Panc1 (cell line): ENCODE results near the gene CCDC18. TPM values are rescaled to one million over a fixed set of nuclear protein-coding genes. Genes with fewer than 3 reads are reported as not detected.
"Not testable (repeated sequence)": the region's sequence is repeated elsewhere in the genome, so short reads cannot be mapped to it uniquely, and the experiment has no call there.

ENCODE experiments used
- ATAC-seq: fragments of 200-7000 bp; cut with Tn5 transposase; 2 replicates; pipeline ENCODE4 v1.9.1; 2020; ENCODE audit warnings: mild to moderate bottlenecking, moderate library complexity
- BruUV-seq: library from RNA; stranded (reverse); fragments of 400-500 nt; replicated peaks from 2 replicates; lab custom pipeline; 2021; lab: Mats Ljungman, UMichigan
- CTCF ChIA-PET: fragments of 300-600 bp; sonication (Branson Sonifier 250); formaldehyde crosslinking; loops from one replicate; lab custom pipeline; 2022; ENCODE audit warnings: antibody characterized with exemption; lab: Charles Lee
- POLR2A ChIA-PET: fragments of 300-600 bp; sonication (Branson Sonifier 250); formaldehyde crosslinking; loops from one replicate; lab custom pipeline; 2022; ENCODE audit warnings: antibody characterized with exemption; lab: Charles Lee
- DNase-seq: peaks from one replicate; pipeline ENCODE4 v3.0.0-alpha.2; 2010; ENCODE audit warnings: low read depth, low spot score
- H3K27ac ChIP-seq: 2 replicates; pipeline ENCODE4 v1.5.1; 2011; ENCODE audit warnings: mild to moderate bottlenecking, low read length, inconsistent platforms
- H3K27me3 ChIP-seq: fragments of 200-500 bp; sonication (Bioruptor generic); 2 replicates; pipeline ENCODE4 v1.6.0; 2014; ENCODE audit warnings: low read length, inconsistent platforms; ENCODE audit not compliant: control insufficient read depth, insufficient read depth
- H3K36me3 ChIP-seq: fragments of 200-500 bp; sonication (Bioruptor generic); 2 replicates; pipeline ENCODE4 v1.5.1; 2014; ENCODE audit warnings: inconsistent platforms, mild to moderate bottlenecking, low read length, moderate library complexity; ENCODE audit not compliant: control insufficient read depth, insufficient read depth
- H3K4me1 ChIP-seq: 2 replicates; pipeline ENCODE4 v1.5.1; 2011; ENCODE audit warnings: inconsistent platforms, mild to moderate bottlenecking, low read length, moderate library complexity; ENCODE audit not compliant: control insufficient read depth, insufficient read depth
- H3K4me3 ChIP-seq, 2 experiments: 2 replicates each; pipeline ENCODE4 v1.5.1; 2011 to 2012; ENCODE audit warnings: low read depth in 2 of 2, low read length in 2 of 2, mild to moderate bottlenecking in 2 of 2, inconsistent platforms in 1 of 2, moderate library complexity in 1 of 2
- H3K9me3 ChIP-seq: fragments of 200-500 bp; sonication (Bioruptor generic); 2 replicates; pipeline ENCODE4 v1.5.1; 2014; ENCODE audit warnings: low read depth, mild to moderate bottlenecking, inconsistent platforms, low read length, moderate library complexity; ENCODE audit not compliant: control insufficient read depth, insufficient read depth
- CTCF ChIP-seq: fragments of 450-650 bp; IDR thresholded peaks from 2 replicates; pipeline ENCODE4 v1.5.1; 2017; ENCODE audit warnings: mild to moderate bottlenecking
- POLR2AphosphoS5 ChIP-seq: IDR thresholded peaks from 2 replicates; pipeline ENCODE4 v1.6.1; 2012; ENCODE audit warnings: mild to moderate bottlenecking, low read depth, low read length, moderate library complexity
- REST ChIP-seq, 2 experiments: IDR thresholded peaks; 2 replicates each; pipeline ENCODE4 v1.6.1; 2011 to 2012; ENCODE audit warnings: low read depth in 2 of 2, control low read depth in 1 of 2, low read length in 1 of 2, mild to moderate bottlenecking in 1 of 2, moderate library complexity in 1 of 2; ENCODE audit not compliant: insufficient read depth in 1 of 2
- SIN3A ChIP-seq: IDR thresholded peaks from 2 replicates; pipeline ENCODE4 v1.6.1; 2012; ENCODE audit warnings: low read depth, mild to moderate bottlenecking, low read length, moderate library complexity, borderline replicate concordance; ENCODE audit not compliant: insufficient read depth
- TCF7L2 ChIP-seq: IDR thresholded peaks from 2 replicates; pipeline ENCODE4 v1.6.1; 2011; ENCODE audit warnings: mild to moderate bottlenecking, low read depth, low read length, inconsistent platforms
- in situ Hi-C: cut with HindIII; loops from 2 replicates; pipeline ENCODE4 v1.10.0; 2016; ENCODE audit warnings: low sequenced_read_pairs, low pct_unique_long_range_greater_than_20kb
- intact Hi-C: fragments of 100-400 bp; cut with micrococcal nuclease; formaldehyde crosslinking; loops from one replicate; pipeline ENCODE4 v1.10.0; 2022; ENCODE audit not compliant: unreplicated experiment
- total RNA-seq: library from RNA; stranded (reverse); gene quantifications from one replicate; pipeline ENCODE4 v1.2.1, GENCODE V29; 2021; ENCODE audit not compliant: unreplicated experiment

CCDC18 gene
- total RNA-seq, 1 experiment from 2014 or later, result 11.6 TPM

- H3K27ac ChIP-seq, result no peak overlapping the region
- H3K4me1 ChIP-seq, result no peaks in the 10 kb centered on the region
- no peak overlapping the region for H3K4me3 ChIP-seq
- ChIA-PET CTCF (no interaction called here), POLR2A (no interaction called here)
- no peaks in the 10 kb centered on the region for H3K36me3 ChIP-seq
- DNase-seq (no peak), ATAC-seq (no peak)
- in situ Hi-C loops, result no loop called here
- no TSS peak for BruUV-seq
- H3K9me3 ChIP-seq, result no peaks in the 10 kb centered on the region; the same call in 1 of the 2 replicates
- intact Hi-C loops, result no loop called here
- H3K27me3 ChIP-seq, result no peaks in the 10 kb centered on the region
- TF ChIP-seq CTCF, result no peak
- no peak for TF ChIP-seq TCF7L2
- no peak for TF ChIP-seq POLR2AphosphoS5
- no peak for TF ChIP-seq REST (IDR thresholded peaks at IDR 0.05; ENCODE audit: insufficient read depth in 1 of 2, low read depth in 2 of 2, low read length in 1 of 2)
- no peak for TF ChIP-seq SIN3A
These were observed 82.1 kb downstream of the CCDC18 start for GRCh38 chr1:93262645-93263044.

- CTCF ChIA-PET, H3K4me3 ChIP-seq, POLR2A ChIA-PET, DNase-seq, intact Hi-C loops, H3K36me3 ChIP-seq, ATAC-seq, H3K4me1 ChIP-seq, H3K27me3 ChIP-seq, H3K9me3 ChIP-seq, in situ Hi-C loops, H3K27ac ChIP-seq, BruUV-seq: not testable (repeated sequence)
These were observed 88.4 kb downstream of the CCDC18 start for GRCh38 chr1:93268888-93269287.

GRCh38 chr1:93275262-93275633, 94.7 kb downstream of the CCDC18 start:
- DNase-seq, H3K4me3 ChIP-seq, H3K27me3 ChIP-seq, H3K27ac ChIP-seq, H3K9me3 ChIP-seq, ATAC-seq, H3K4me1 ChIP-seq, POLR2A ChIA-PET, BruUV-seq, intact Hi-C loops, CTCF ChIA-PET, H3K36me3 ChIP-seq, in situ Hi-C loops: not testable (repeated sequence)
